Measurements from ENCODE around the gene UNCX.
"Not testable (repeated sequence)": the region's sequence is repeated elsewhere in the genome, so short reads cannot be mapped to it uniquely, and the experiment has no call there.

Gene UNCX

GRCh38 chr7:1257863-1258262 is 25.2 kb downstream of the UNCX start:
- DNase-seq (ENCODE audit: low read depth) = no peak

- DNase-seq (ENCODE audit: low read depth) = no peak
Measured at GRCh38 chr7:1259621-1260243, 27.1 kb downstream of the UNCX start.

- no peak for DNase-seq (ENCODE audit: low read depth)
Measured at GRCh38 chr7:1260244-1260635, 27.6 kb downstream of the UNCX start.

GRCh38 chr7:1261036-1261435 is 28.4 kb downstream of the UNCX start:
- DNase-seq (ENCODE audit: low read depth) = not testable (repeated sequence)

GRCh38 chr7:1262441-1262840 is 29.8 kb downstream of the UNCX start:
- DNase-seq (ENCODE audit: low read depth) = no peak

GRCh38 chr7:1263391-1263951 is 30.8 kb downstream of the UNCX start:
- DNase-seq (ENCODE audit: low read depth) = no peak

GRCh38 chr7:1264345-1265280 is 31.9 kb downstream of the UNCX start:
- DNase-seq (ENCODE audit: low read depth) = no peak

GRCh38 chr7:1267016-1267900 is 34.6 kb downstream of the UNCX start:
- DNase-seq (ENCODE audit: low read depth) = no peak

GRCh38 chr7:1268076-1268815 is 35.6 kb downstream of the UNCX start:
- no peak for DNase-seq (ENCODE audit: low read depth)

GRCh38 chr7:1268866-1269265 is 36.2 kb downstream of the UNCX start:
- DNase-seq (ENCODE audit: low read depth) = no peak

GRCh38 chr7:1269336-1269890 is 36.7 kb downstream of the UNCX start:
- DNase-seq (ENCODE audit: low read depth) = no peak

GRCh38 chr7:1270181-1270580 is 37.5 kb downstream of the UNCX start:
- no peak for DNase-seq (ENCODE audit: low read depth)

GRCh38 chr7:1271046-1271445 is 38.4 kb downstream of the UNCX start:
- DNase-seq (ENCODE audit: low read depth) = no peak

GRCh38 chr7:1271656-1272055 is 39.0 kb downstream of the UNCX start:
- no peak for DNase-seq (ENCODE audit: low read depth)

- not testable (repeated sequence) for DNase-seq (ENCODE audit: low read depth)
Measured at GRCh38 chr7:1272136-1272535, 39.5 kb downstream of the UNCX start.

- DNase-seq (ENCODE audit: low read depth) = no peak
Measured at GRCh38 chr7:1274121-1274875, 41.6 kb downstream of the UNCX start.

GRCh38 chr7:1274876-1275375 is 42.3 kb downstream of the UNCX start:
- DNase-seq (ENCODE audit: low read depth) = no peak

GRCh38 chr7:1275451-1276381 is 43.0 kb downstream of the UNCX start:
- no peak for DNase-seq (ENCODE audit: low read depth)

GRCh38 chr7:1276626-1277175 is 44.0 kb downstream of the UNCX start:
- no peak for DNase-seq (ENCODE audit: low read depth)

All from activated T-cell treated with anti-CD3 and anti-CD28 coated beads for 48 hours (primary cell).